A549 treated with Mapracorat at 1 μM for 4 hours (cell line): ENCODE data around the gene P3H1. TPM values are rescaled to one million over a fixed set of nuclear protein-coding genes. Genes with fewer than 3 reads are reported as not detected.

ENCODE experiments used
- total RNA-seq: library from RNA; stranded (reverse); fragments of 200-300 nt; extraction: Qiagen RNA extraction; gene quantifications from 5 replicates; pipeline ENCODE4 v1.2.3, GENCODE V29; 2022

Gene P3H1
- 24.9 to 32.8 TPM (median 31.5 TPM) in 5 replicates for total RNA-seq

GRCh38 chr1:42766741-42767509 lies at the start of gene P3H1, which contains the start of gene C1orf50:
Gene P3H1, minus strand, starts transcription at chr1:42767028. Its CDS starts 57 bp downstream, at chr1:42766971.
Gene C1orf50, plus strand, starts transcription at chr1:42767249. Its CDS starts 63 bp downstream, at chr1:42767312.

GRCh38 chr1:42784946-42785693 lies 18.3 kb upstream of the P3H1 start, which contains the start of gene TMEM269:
Gene TMEM269, plus strand, starts transcription at chr1:42784991. Its CDS starts 4,903 bp downstream, at chr1:42789894.

GRCh38 chr1:42739753-42740700 lies 26.8 kb downstream of the P3H1 start, which contains the start of gene CLDN19:
Gene CLDN19, minus strand, starts transcription at chr1:42740236. Its CDS starts 173 bp downstream, at chr1:42740063.

Other genes with a start within 250 kb of the P3H1 start
- 58.6 to 73.0 TPM (median 63.3 TPM) in 5 replicates for gene PPIH, start 108.6 kb downstream of the P3H1 start, total RNA-seq
- 734 to 809 TPM (median 780 TPM) in 5 replicates for gene YBX1, start 84.6 kb downstream of the P3H1 start, total RNA-seq
- not detected in 5 replicates for gene CLDN19, start 26.8 kb downstream of the P3H1 start, total RNA-seq
- 3.2 to 4.6 TPM (median 3.9 TPM) in 5 replicates for gene C1orf50, start 221 bp upstream of the P3H1 start, total RNA-seq
- gene TMEM269, start 18.0 kb upstream of the P3H1 start, total RNA-seq = 0.06 to 0.32 TPM (median 0.12 TPM) in 4 of 5 replicates, not detected in the other
- 3.4 to 4.3 TPM (median 3.6 TPM) in 5 replicates for gene ERMAP, start 50.1 kb upstream of the P3H1 start, total RNA-seq
- gene SVBP, start 50.4 kb upstream of the P3H1 start, total RNA-seq = 13.4 to 16.0 TPM (median 15.0 TPM) in 5 replicates
- 6.0 to 7.9 TPM (median 6.5 TPM) in 5 replicates for gene ZNF691, start 79.6 kb upstream of the P3H1 start, total RNA-seq
- gene SLC2A1, start 191.8 kb upstream of the P3H1 start, total RNA-seq = 96.1 to 110 TPM (median 100 TPM) in 5 replicates